ENCODE measurements around the gene SLC17A2. TPM values are rescaled to one million over a fixed set of nuclear protein-coding genes. Genes with fewer than 3 reads are reported as not detected.

SLC17A2 gene
- total and polyA plus RNA-seq, 2 experiments from 2014 or later = not detected

DNA sequence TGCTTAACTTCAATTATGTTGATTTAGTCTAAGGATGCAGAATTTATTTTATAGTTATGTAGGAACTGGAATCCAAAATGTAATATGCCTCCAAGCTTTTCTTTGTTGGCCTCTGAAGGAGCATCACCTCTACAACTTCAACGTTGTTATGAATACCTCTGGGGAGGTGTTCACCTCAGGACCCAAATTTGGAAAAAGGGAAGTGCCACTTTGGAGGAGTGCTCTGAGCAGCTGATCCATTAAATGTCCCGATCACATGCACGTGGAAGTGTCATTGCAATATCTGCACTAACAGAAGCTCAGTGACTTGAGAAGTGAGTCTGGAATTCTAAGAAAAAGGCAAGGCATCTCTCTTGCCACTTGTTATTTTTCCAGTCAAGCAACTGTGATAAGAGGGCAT is 34.2 kb downstream of the SLC17A2 start:
- Histone ChIP-seq H3K79me2 (replicated peaks; ENCODE audit: insufficient read depth) (no peaks in the 10 kb centered on the region), H3F3A (replicated peaks; ENCODE audit: low read depth) (no peaks in the 10 kb centered on the region), H4K20me1 (replicated peaks; ENCODE audit: insufficient read depth) (no peaks in the 10 kb centered on the region), H3K4me1 (ENCODE audit: insufficient read depth) (peaks cover 8% of the 10 kb centered on the region; the same call in 1 of the 2 replicates), H3K9me2 (ENCODE audit: insufficient read depth) (no peaks in the 10 kb centered on the region), H3K4me2 (no peak overlapping the region), H3K36me3 (ENCODE audit: insufficient read depth) (no peaks in the 10 kb centered on the region), H3K27ac (ENCODE audit: low read depth) (no peak overlapping the region), H2AFZ (no peak overlapping the region), H3K27me3 (ENCODE audit: insufficient read depth) (no peaks in the 10 kb centered on the region), H3K4me3 (no peak overlapping the region)
- TF ChIP-seq ZNF331 (CRISPR knock-in tag; IDR thresholded peaks at IDR 0.05; ENCODE audit: low read depth) = no peak
- TF ChIP-seq EZH2phosphoT487 (IDR thresholded peaks at IDR 0.05; ENCODE audit: unreplicated experiment) = no peak
- TF ChIP-seq CREB1 (CRISPR knock-in tag; IDR thresholded peaks at IDR 0.05; ENCODE audit: low read depth) = no peak
- no peak for TF ChIP-seq NANOG (IDR thresholded peaks at IDR 0.05; ENCODE audit: borderline replicate concordance)
- no peak for TF ChIP-seq POLR2AphosphoS5 (IDR thresholded peaks at IDR 0.05; ENCODE audit: low read depth)
- TF ChIP-seq ZNF114 (CRISPR knock-in tag; IDR thresholded peaks at IDR 0.05) = no peak
- no peak for TF ChIP-seq STAT1 (IDR thresholded peaks at IDR 0.05; ENCODE audit: unreplicated experiment)
- TF ChIP-seq, protein P1, sequence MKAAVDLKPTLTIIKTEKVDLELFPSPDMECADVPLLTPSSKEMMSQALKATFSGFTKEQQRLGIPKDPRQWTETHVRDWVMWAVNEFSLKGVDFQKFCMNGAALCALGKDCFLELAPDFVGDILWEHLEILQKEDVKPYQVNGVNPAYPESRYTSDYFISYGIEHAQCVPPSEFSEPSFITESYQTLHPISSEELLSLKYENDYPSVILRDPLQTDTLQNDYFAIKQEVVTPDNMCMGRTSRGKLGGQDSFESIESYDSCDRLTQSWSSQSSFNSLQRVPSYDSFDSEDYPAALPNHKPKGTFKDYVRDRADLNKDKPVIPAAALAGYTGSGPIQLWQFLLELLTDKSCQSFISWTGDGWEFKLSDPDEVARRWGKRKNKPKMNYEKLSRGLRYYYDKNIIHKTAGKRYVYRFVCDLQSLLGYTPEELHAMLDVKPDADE (IDR thresholded peaks at IDR 0.05) = no peak
- TF ChIP-seq, protein P2, sequence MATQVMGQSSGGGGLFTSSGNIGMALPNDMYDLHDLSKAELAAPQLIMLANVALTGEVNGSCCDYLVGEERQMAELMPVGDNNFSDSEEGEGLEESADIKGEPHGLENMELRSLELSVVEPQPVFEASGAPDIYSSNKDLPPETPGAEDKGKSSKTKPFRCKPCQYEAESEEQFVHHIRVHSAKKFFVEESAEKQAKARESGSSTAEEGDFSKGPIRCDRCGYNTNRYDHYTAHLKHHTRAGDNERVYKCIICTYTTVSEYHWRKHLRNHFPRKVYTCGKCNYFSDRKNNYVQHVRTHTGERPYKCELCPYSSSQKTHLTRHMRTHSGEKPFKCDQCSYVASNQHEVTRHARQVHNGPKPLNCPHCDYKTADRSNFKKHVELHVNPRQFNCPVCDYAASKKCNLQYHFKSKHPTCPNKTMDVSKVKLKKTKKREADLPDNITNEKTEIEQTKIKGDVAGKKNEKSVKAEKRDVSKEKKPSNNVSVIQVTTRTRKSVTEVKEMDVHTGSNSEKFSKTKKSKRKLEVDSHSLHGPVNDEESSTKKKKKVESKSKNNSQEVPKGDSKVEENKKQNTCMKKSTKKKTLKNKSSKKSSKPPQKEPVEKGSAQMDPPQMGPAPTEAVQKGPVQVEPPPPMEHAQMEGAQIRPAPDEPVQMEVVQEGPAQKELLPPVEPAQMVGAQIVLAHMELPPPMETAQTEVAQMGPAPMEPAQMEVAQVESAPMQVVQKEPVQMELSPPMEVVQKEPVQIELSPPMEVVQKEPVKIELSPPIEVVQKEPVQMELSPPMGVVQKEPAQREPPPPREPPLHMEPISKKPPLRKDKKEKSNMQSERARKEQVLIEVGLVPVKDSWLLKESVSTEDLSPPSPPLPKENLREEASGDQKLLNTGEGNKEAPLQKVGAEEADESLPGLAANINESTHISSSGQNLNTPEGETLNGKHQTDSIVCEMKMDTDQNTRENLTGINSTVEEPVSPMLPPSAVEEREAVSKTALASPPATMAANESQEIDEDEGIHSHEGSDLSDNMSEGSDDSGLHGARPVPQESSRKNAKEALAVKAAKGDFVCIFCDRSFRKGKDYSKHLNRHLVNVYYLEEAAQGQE (IDR thresholded peaks at IDR 0.05; ENCODE audit: unreplicated experiment) = no peak
- no peak for TF ChIP-seq JUNB (IDR thresholded peaks at IDR 0.05; ENCODE audit: unreplicated experiment)
- TF ChIP-seq, protein P3, sequence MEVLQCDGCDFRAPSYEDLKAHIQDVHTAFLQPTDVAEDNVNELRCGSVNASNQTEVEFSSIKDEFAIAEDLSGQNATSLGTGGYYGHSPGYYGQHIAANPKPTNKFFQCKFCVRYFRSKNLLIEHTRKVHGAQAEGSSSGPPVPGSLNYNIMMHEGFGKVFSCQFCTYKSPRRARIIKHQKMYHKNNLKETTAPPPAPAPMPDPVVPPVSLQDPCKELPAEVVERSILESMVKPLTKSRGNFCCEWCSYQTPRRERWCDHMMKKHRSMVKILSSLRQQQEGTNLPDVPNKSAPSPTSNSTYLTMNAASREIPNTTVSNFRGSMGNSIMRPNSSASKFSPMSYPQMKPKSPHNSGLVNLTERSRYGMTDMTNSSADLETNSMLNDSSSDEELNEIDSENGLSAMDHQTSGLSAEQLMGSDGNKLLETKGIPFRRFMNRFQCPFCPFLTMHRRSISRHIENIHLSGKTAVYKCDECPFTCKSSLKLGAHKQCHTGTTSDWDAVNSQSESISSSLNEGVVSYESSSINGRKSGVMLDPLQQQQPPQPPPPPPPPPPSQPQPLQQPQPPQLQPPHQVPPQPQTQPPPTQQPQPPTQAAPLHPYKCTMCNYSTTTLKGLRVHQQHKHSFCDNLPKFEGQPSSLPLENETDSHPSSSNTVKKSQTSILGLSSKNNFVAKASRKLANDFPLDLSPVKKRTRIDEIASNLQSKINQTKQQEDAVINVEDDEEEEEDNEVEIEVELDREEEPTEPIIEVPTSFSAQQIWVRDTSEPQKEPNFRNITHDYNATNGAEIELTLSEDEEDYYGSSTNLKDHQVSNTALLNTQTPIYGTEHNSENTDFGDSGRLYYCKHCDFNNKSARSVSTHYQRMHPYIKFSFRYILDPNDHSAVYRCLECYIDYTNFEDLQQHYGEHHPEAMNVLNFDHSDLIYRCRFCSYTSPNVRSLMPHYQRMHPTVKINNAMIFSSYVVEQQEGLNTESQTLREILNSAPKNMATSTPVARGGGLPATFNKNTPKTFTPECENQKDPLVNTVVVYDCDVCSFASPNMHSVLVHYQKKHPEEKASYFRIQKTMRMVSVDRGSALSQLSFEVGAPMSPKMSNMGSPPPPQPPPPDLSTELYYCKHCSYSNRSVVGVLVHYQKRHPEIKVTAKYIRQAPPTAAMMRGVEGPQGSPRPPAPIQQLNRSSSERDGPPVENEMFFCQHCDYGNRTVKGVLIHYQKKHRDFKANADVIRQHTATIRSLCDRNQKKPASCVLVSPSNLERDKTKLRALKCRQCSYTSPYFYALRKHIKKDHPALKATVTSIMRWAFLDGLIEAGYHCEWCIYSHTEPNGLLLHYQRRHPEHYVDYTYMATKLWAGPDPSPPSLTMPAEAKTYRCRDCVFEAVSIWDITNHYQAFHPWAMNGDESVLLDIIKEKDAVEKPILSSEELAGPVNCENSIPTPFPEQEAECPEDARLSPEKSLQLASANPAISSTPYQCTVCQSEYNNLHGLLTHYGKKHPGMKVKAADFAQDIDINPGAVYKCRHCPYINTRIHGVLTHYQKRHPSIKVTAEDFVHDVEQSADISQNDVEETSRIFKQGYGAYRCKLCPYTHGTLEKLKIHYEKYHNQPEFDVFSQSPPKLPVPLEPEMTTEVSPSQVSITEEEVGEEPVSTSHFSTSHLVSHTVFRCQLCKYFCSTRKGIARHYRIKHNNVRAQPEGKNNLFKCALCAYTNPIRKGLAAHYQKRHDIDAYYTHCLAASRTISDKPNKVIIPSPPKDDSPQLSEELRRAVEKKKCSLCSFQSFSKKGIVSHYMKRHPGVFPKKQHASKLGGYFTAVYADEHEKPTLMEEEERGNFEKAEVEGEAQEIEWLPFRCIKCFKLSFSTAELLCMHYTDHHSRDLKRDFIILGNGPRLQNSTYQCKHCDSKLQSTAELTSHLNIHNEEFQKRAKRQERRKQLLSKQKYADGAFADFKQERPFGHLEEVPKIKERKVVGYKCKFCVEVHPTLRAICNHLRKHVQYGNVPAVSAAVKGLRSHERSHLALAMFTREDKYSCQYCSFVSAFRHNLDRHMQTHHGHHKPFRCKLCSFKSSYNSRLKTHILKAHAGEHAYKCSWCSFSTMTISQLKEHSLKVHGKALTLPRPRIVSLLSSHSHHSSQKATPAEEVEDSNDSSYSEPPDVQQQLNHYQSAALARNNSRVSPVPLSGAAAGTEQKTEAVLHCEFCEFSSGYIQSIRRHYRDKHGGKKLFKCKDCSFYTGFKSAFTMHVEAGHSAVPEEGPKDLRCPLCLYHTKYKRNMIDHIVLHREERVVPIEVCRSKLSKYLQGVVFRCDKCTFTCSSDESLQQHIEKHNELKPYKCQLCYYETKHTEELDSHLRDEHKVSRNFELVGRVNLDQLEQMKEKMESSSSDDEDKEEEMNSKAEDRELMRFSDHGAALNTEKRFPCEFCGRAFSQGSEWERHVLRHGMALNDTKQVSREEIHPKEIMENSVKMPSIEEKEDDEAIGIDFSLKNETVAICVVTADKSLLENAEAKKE (CRISPR knock-in tag; IDR thresholded peaks at IDR 0.05) = no peak
- TF ChIP-seq, protein P4, sequence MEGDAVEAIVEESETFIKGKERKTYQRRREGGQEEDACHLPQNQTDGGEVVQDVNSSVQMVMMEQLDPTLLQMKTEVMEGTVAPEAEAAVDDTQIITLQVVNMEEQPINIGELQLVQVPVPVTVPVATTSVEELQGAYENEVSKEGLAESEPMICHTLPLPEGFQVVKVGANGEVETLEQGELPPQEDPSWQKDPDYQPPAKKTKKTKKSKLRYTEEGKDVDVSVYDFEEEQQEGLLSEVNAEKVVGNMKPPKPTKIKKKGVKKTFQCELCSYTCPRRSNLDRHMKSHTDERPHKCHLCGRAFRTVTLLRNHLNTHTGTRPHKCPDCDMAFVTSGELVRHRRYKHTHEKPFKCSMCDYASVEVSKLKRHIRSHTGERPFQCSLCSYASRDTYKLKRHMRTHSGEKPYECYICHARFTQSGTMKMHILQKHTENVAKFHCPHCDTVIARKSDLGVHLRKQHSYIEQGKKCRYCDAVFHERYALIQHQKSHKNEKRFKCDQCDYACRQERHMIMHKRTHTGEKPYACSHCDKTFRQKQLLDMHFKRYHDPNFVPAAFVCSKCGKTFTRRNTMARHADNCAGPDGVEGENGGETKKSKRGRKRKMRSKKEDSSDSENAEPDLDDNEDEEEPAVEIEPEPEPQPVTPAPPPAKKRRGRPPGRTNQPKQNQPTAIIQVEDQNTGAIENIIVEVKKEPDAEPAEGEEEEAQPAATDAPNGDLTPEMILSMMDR (conservative IDR thresholded peaks at IDR 0.05; ENCODE audit: low read depth in 2 of 2) = no peak
- TF ChIP-seq EZH2 (IDR thresholded peaks at IDR 0.05; ENCODE audit: low read depth, unreplicated experiment) = no peak
- H3K36me3 Mint-ChIP-seq (ENCODE audit: low read depth) = no peaks in the 10 kb centered on the region
- H3K27me3 Mint-ChIP-seq (ENCODE audit: insufficient read depth, low read depth, poor library complexity) = no peaks in the 10 kb centered on the region
- H3K4me1 Mint-ChIP-seq = peaks cover 20% of the 10 kb centered on the region
- no peak overlapping the region for H3K27ac Mint-ChIP-seq
- DNase-seq (ENCODE audit: low spot score) (no peak), ATAC-seq (no peak)
- no peaks in the 10 kb centered on the region for H3K9me3 Mint-ChIP-seq
- H3K4me3 Mint-ChIP-seq = no peak overlapping the region
